Measurements from ENCODE around the gene MESD.
"Not testable (repeated sequence)": the region's sequence is repeated elsewhere in the genome, so short reads cannot be mapped to it uniquely, and the experiment has no call there.

The MESD gene

GRCh38 chr15:80967991-80968510 lies 21.6 kb downstream of the MESD start:
- no peak for TF ChIP-seq CTCF (IDR thresholded peaks at IDR 0.05; ENCODE audit: low read depth, low read length)
- DNase-seq (ENCODE audit: low read depth in 2 of 2) = no peak
- H3K4me3 ChIP-seq (replicated peaks in 1 of 2; ENCODE audit: low read depth in 2 of 2, low read length in 2 of 2) = no peak overlapping the region

- peak; percentile 62 to 86 for DNase-seq (ENCODE audit: low read depth in 2 of 2)
- TF ChIP-seq CTCF (IDR thresholded peaks at IDR 0.05; ENCODE audit: low read depth, low read length) = no peak
- H3K4me3 ChIP-seq (replicated peaks in 1 of 2; ENCODE audit: low read depth in 2 of 2, low read length in 2 of 2) = no peak overlapping the region
Observed at GRCh38 chr15:80967451-80967850, 22.2 kb downstream of the MESD start.

GRCh38 chr15:80966431-80967197 lies 23.0 kb downstream of the MESD start:
- no peak for TF ChIP-seq CTCF (IDR thresholded peaks at IDR 0.05; ENCODE audit: low read depth, low read length)
- no peak overlapping the region for H3K4me3 ChIP-seq (replicated peaks in 1 of 2; ENCODE audit: low read depth in 2 of 2, low read length in 2 of 2)
- no peak for DNase-seq (ENCODE audit: low read depth in 2 of 2)

- not testable (repeated sequence) for DNase-seq (ENCODE audit: low read depth in 2 of 2); H3K4me3 ChIP-seq (replicated peaks in 1 of 2; ENCODE audit: low read depth in 2 of 2, low read length in 2 of 2)
Observed at GRCh38 chr15:80965454-80965853, 24.2 kb downstream of the MESD start.

- no peak overlapping the region for H3K4me3 ChIP-seq (replicated peaks in 1 of 2; ENCODE audit: low read depth in 2 of 2, low read length in 2 of 2)
- TF ChIP-seq CTCF (IDR thresholded peaks at IDR 0.05; ENCODE audit: low read depth, low read length) = no peak
- no peak for DNase-seq (ENCODE audit: low read depth in 2 of 2)
Observed at GRCh38 chr15:80958818-80959495, 30.7 kb downstream of the MESD start.

- H3K4me3 ChIP-seq (replicated peaks in 1 of 2; ENCODE audit: low read depth in 2 of 2, low read length in 2 of 2) = no peak overlapping the region
- TF ChIP-seq CTCF (IDR thresholded peaks at IDR 0.05; ENCODE audit: low read depth, low read length) = no peak
- DNase-seq (ENCODE audit: low read depth in 2 of 2) = peak in 1 of 2 donors; percentile 20
Observed at GRCh38 chr15:80957976-80958375, 31.6 kb downstream of the MESD start.

- H3K4me3 ChIP-seq (replicated peaks in 1 of 2; ENCODE audit: low read depth in 2 of 2, low read length in 2 of 2) = no peak overlapping the region
- peak in 1 of 2 donors; percentile 40 for DNase-seq (ENCODE audit: low read depth in 2 of 2)
- TF ChIP-seq CTCF (IDR thresholded peaks at IDR 0.05; ENCODE audit: low read depth, low read length) = no peak
Observed at GRCh38 chr15:80957556-80957955, 32.1 kb downstream of the MESD start.

- peak; percentile 78 to 93 for DNase-seq (ENCODE audit: low read depth in 2 of 2)
Observed at GRCh38 chr15:80955571-80956452, 33.8 kb downstream of the MESD start.

More at GRCh38 chr15:80955571-80956452, 33.8 kb downstream of the MESD start:
- not testable (repeated sequence) for H3K4me3 ChIP-seq (replicated peaks in 1 of 2; ENCODE audit: low read depth in 2 of 2, low read length in 2 of 2)
